ENCODE results near the gene RSPH9.

Gene RSPH9

DNA sequence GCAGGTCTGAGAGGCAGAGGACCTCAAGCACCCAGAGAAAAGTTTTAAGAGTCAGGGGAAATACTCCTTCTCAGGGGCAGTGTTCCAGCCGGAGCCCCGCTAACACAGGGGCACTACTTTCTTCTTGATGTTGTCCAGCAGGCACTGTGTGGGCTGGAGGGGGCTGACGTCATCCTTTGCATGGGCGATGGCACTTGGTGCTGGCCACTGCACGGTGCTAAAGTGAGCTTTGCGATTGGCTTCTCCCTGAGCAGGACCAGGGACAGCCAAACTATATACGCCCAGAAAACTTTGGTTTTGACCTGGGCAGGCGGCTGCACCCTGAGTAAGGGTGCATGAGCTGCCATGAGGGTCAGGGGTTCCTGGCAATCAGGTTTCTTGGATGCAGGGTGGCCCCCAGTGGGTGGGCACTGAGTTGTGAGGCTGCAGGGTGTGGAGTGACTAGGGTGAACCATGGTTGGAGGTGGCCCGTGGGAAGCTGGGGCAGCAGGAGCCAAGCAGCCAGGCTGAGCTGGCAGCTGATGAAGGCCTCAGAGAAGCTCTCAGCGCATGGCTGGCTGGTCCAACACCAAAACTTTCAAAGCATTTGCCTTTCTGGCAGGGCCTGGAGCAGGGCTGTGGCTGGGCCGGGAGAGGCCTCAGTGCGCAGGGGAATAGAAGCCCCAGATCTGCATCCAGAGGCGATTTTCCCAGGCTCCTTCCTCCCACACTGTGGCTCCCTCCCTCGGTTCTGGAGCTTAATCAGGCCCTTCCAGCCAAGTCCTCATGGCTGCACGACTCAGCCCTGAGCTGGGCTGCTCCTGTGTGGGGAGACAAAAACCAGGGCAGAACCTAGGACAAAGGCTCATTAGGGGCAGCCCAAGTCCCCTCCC, 24.4 kb downstream of the RSPH9 start:
- DNase-seq, result no peak

DNA sequence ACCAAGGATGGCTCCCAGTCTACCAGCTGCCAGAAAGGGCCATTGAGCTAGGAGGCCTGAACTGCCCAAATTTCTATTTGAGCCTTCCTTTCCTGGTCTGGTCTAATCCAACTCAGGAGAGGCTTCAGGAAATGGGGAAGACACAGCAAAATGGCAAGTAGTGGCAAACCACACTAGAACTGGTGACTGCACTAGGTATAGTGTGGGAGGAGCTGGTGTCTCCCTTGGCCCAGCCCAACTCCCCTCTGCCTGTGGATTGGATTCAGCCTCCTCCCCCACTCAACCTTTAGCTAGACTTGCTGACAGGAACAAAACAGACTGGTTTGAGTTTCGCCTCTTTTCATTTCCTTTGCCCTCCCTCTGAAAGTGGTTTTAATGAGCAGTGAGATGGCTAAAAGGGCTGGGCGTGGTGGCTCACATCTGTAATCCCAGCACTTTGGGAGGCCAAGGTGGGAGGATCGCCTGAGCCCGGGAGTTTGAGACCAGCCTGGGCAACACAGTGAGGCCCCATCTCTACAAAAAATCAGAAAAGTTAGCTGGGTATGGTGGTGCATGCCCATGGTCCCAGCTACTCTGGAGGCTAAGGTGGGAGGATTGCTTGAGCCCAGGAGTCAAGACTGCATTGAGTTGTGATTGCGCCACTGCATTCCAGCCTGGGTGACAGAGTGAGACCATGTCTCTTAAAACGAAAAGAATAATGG, 25.2 kb downstream of the RSPH9 start:
- DNase-seq, result no peak

DNA sequence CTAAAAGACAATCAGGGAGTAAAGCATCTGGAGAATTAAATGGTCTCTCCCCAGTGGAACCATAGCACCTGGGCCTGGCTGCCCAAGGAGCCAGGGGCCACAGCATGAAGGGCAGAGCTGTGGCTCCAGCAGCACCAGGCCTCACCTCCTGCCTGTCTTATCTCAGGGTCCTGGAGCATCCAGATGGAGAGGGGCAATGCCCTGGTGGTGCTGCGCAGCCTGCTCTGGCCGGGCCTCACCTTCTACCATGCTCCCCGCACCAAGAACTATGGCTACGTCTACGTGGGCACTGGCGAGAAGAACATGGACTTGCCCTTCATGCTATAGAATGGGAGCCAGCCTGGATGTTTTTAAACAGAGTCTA, 25.8 kb downstream of the RSPH9 start:
- no peak for DNase-seq

DNA sequence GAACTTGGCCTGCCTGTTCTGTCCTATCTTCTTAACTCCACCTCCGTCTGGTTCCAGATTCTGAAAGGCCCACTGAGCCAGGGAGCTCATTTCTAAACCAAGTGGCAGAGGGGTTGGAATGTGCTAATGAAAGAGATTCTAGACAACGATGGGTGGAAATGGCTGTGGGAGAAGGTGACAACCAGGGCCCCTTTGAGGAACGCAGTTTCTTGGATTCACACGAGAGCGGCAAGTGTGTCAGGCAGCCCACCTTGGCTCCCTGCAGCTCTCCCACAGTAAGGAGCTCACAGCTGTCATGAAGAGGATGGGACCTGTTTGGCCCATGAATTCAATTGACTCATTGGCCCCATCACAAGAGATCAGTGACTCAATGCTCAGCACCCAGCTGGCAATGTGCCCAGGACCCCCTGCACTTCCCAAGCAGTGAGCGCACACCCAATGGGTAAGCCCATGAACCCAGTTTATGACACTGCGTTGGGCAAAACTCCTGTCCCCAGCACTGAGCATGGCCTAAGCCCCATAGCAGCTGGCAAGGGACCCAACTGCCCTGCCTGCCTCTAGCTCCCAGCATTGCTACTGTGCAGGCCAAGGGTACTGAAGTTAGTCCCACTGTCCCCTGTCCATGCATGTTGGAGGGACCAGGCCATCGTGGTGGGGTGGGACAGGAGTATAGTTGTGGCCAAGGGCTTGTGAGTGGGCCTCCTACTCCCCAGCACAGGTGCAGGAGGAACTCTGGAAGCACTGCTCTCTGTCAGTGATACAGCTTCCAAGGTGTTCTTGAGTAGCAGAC, 26.4 kb downstream of the RSPH9 start:
- no peak for DNase-seq

DNA sequence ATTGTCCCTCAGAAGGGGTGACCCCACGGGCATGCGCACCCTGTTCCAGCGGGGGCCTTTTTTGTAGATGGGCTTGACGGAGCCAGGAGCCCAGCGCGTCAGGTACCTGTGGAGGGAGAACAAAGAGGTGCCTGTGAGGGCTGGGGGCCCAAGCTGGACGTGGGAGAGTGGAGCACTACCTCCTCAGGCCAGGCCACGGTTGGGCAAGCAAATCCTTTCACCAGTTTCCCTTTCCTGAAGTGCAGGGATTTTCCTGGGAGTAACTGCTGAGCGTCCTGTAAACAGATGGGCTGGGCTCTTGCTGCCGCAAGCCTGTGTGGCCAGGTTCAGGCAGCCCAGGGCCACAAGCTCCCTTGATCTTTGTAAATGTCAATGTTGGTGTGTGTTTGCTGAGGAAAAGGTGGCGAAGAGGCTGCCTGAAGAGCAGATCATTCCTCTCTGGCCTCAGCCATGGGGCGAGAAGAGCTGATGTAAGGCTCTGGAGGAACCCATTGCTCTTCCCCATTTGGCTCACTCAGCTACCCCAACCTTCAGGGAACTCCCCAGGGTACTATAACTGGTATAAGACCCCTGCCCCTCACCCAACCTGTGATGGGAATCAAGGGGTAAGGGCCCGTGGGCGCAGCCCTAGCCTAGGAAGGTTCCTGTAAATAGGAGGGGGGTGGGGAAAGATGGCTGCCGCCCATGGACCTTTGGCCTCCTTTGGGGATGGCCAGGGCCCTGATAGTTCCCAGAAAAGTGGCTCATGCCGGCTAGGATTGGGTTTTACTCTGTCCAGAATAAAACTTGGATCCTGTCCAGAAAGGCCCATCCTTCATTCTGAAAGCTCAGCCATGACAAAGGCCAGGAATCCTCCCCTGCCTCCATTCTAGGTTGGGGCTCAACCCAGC, 27.2 kb downstream of the RSPH9 start:
- DNase-seq, result no peak

DNA sequence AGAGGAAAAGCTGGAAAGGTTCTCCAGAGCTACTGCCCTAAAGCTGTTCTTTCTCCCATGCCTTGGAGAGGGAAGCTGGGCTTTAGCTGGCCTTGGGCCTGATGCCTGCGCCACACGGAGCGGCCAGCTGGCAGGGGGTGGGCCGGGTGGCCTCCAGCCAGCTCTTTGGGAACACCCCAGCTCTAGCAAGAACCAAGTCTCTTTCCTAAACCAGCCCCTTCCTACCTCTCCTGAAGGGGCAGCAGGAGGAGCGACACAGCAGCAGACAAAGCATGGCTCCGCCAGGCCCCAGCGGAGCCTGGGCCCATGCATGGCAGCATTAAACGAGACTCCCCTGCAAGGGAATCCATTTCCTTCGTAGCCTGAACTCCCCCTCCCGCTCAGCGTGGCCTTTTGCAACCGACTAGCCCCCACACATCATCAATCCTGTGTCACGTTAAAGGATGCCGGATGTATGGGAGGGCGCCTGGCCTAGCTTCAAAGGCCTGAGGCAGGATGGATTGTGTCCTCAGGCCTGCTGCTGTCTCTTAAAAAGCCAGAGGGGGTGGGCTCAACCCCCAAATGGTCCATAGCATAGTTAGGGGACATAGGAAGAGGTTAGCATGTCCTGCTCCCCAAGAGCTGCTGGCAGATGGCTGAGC, 28.7 kb downstream of the RSPH9 start:
- no peak for DNase-seq

DNA sequence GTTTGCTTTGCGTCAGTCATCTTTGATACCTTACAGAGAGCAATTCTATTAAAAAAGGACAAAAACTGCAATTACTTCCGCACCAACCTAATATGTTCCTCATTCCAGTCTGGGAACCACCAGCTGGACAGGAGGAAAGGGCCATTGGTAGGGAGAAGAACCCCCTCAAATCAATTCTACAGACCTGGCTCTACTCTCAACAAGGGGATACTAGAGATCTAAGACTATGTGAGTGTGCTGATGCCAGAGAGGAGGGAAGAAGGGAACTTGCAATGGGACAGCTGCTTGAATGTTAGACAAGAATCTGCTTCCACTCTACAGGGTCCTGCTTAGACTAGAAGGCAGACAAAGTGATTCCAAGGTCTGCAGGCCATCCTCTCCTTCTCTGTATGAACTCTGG, 29.5 kb downstream of the RSPH9 start:
- no peak for DNase-seq

DNA sequence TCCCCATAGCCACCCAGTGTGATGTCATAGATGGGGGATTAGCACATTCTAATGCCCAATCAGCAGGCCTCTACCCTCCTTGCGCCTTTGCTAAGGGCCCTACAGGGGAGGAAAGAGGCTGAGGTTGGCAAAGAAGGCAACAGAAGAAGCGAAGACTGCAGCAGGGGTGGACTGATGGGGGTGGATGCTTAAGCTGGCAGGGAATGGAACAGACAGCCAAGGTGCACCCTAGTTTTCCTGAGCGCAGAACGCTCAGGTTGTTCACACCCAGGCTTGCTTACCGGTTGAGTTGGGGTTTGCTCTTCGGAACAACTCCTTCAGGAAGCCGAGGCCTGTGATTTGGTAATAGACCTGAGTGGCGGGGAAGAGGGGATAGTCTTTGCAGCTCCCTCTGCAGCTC, 30.1 kb downstream of the RSPH9 start:
- no peak for DNase-seq

DNA sequence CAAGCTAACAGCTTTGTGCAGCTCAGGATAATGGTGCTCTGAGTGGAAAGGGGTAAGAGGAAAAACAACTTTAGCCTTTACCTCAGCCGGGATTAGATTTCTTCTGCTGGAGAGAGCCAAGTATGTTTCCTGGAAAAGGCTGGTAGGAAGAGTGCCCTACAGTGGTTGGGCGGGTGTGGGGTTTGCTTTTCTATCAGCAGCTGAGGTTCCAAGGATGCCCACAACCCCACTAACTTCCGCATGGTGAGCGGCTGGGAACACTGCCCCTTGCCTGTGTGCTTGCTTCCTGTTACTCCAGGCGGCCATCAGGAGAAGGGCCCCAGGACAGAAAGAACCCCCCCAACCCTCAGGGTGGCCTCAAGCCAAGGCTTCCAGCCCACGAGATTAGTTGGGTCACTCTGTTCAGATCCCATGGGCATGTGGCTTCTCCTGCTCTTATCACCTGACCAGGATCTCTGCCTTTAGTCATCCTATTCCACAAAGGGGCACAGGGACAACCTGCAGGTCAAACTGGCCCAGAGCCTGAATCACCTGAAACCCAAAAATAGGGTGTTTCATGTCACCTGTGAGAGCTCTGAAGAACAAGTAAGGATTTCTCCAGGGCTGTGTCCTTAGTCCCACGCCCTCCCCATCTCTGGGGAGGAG, 32.2 kb downstream of the RSPH9 start:
- DNase-seq, result no peak

DNA sequence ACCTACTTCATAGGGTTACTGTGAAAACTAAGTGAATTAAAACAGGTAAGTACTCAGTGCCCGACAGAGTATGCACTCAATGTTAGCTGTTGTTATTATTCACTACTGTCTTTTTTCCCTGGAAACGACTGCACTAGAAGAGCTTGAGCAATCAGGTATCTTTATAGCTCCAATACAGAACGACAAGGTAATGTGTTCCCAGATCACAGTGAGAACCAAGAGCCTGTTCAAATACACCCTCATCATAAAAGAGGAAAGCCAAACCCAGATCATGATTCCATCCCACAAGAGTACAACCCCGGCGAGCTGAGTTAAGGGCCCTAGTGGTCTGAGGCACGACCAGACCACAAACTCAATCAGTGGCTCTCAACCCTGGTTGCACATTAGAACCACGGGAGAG, 32.9 kb downstream of the RSPH9 start:
- DNase-seq, result no peak

DNA sequence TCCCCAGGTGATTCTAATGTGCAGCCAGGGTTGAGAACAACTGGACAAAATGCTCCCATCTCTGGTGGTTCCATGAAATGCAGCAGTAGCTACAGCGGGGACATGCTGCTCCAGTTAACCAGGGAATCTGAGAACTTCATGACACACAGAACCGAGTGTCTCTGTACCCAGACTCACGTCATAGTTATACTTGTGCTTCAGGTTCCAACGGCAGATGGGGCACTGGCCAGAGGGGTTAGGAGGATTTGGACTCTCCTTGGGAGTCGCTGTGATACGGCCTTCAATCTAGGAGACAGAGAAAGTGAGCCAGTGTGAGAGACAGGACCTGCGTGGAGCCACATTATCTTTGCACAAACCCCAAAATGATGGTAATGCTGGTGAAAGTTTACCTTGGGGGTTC, 33.5 kb downstream of the RSPH9 start:
- DNase-seq, result no peak

DNA sequence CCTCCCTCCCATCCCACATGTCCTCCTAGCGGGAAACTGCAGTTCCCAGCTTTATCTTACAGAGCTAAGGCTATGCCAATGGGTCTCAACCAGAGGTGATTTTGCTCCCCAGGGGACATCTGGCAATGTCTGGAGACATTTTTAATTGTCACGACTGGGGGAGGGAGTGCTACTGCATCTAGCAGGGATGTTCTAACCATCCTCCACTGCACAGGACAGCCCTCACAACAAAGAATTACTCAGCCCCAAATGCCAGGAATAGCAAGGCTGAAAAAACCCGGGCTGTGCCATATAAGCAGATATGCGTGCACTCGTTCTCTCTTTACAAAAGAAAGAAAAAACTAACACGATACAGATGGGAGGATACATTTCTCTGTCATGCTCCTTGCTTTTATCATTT, 34.2 kb downstream of the RSPH9 start:
- DNase-seq, result no peak

DNA sequence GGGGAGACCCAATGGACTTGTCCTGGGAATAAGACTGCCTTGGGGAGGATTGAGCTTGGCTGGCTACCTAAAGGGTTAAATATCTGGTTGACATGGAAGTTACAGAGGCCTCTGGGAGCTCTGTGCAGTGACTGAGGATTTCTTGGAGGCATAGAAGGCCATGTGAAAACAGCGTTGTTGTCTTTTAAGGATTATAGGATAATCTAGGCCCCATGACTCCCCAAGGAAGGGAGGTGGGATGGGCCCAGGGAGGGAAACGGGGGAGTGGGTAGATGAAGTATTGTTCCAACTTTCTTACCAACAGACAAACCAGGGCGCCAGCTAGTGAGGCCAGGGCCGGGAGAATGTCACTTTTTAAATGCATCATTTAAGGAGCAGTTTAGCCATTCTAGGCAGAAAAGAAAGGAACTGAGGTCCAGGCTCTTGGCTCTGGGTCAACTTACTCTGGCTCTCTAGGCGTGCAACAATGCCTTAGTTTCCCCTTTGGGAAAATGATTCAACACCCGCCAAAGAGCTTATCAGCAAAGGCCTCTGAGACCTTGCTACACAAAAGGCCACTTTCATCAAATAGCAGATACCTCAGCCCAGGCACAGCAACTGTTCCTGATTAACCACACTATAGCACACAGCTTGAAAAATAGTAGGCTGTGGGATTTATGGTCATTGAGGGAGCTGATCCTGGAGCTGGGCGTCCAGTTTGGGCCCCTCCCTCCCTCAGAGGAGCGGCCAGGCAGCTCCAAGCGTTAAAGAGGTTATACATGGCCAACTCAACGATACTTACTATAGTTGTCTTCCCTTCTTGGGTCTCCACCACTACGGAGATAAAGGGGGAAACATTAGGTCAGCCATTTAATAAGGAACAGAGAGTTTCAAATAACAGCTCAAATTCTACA, 35.7 kb downstream of the RSPH9 start:
- no peak for DNase-seq

DNA sequence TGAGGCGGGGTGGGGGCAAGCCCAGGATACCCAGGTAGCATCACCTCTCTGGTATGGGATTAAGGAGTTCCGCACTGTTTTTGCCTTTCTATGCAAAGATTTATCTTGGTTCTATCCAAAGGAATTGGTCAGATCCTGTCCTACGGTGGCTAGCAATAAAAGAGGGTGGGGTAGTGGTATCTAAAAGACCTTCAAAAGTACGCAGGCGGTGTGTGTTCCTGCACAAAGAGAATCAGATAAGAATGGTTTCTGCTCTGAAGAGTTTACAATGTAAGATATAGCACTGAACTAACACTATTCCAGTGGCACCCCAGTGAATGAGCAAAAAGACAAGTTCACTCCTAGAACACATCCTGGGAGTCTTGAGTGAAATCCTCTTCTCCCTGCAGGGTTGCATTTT, 36.5 kb downstream of the RSPH9 start:
- no peak for DNase-seq

DNA sequence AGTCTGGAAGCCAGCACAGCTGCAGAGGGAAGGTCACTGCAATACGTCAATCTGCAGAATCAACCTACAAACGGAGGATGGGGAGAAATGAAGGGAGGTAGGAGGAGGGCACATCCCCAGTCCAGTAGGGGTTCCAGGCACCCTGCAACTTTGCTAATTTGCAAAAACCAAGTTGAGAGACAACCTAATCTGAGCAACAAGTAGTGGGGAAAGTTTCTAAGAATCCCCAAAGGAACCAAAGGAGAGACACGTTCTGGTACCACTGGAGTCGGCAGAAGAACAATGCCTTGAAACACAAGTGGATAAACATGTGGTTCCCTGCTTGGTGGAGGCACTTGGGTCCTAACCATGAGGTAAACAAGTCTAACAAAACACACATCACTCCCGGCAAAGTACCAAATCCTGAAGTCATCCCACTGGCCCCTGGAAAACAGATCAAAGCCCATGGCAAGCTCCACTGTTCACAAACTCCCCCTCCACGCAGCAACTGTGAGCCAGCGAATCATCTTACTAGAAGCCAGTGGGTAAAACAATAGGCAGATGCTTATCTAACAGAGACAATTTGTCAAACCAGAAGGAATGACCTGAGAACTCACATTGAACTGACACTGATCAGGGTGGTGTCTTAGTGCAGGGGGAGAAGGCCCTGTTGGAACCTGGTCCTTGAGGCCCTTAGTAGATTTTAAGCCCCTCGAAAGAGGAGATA, 38.0 kb downstream of the RSPH9 start:
- DNase-seq, result no peak

DNA sequence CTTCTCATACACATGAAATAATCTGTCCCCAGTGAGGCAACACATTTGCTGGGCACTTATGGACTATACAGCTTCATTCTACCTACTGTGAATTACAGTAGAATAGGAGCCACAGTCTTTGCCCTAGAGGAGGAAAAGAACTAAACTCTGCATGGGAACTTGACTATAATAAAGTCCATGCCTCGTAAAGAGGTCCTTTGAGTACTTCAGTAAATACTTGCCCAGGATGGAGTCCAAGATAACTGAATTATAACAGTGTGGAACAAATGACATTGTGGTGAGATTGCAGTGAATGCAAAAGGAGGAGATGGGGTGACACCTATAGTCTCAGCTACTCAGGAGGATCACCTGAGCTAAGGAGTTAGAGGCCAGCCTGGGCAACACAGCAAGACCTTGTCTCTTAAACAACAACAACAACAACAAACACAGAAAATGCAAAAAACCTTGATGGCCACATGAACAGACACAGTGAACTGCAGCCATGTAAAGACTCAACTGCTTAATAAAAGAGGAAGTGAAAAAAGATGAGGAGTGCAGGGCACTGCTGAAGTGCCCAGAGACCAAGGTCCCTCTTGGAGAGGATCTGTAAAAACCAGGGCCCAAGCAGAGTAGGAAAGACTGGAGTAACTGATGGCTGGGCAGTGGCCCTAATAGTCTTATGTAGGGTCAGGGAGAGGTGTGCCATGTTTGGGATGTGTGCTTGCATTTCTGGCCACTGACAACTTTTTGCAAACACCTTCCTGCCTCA, 39.0 kb downstream of the RSPH9 start:
- no peak for DNase-seq

DNA sequence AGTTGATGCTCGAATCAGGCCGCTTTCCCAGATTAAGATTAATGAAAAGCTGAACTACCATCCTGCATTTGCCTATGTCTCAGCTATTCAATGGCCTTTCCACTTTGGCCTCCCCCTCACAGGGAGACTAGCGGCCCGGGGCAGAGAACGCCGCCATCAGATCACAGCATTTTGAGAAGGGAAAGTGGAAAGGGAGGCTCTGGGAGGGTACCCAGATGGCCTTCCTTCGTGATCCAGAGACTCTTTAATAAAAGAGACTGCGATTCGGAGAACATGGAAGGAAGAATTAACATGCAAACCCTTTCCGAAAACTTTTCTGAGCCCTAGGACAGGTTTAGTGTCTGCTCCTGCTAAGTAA, 42.2 kb downstream of the RSPH9 start:
- no peak for DNase-seq

DNA sequence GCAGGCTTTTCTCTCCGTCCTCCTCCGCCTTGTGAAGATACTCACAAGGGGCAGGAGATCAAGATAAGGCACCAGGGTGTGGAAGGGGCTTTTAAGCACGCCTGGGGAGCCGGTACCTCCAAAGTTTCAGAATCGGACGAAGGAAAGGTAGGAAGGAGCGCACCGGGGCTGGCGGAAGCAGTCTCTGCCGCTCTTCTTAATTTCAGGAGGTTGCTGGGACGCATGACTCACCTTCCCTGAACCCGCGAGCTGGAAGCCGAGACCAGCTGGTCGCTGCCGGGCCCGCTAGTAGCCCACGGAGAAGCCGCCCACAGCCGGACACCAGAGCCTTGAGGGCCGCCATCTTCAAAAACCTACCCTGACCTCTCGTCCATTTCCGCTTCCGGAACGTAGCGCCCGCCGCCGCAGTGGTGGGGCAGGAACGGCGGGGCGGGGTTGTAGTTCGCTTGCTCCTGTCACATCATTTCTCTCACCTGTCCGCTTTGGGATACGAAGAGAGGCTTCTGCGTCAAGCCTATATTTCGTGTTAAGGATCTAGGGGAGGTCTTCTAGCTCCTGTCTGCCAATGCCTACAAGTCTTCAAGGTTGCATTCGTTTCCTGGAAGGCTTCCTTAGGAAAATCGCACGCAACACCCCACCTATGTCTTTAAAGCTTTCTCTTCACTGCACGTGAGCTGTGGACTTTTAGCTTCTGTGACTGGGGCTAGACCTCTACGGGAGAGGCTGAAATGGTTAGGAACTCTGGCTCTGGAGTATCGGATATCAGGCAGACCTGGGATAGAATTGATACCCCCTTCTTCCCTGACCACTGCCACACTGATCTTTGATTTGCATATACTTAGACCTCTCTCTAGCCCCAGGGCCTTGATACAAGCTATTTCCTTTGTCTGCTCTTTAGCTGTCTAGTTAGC, 42.9 kb downstream of the RSPH9 start, which contains the start of gene MRPS18A:
Gene MRPS18A (minus strand): TSS at position 355 of the 911 bp plus-strand sequence. CDS start 12 bp downstream, at position 343.
- DNase-seq, result peak; percentile 72
